Common myeloid progenitor, CD34-positive (primary cell): ENCODE data around the gene PUM1.

Source experiments
- CTCF ChIA-PET: fragments of 350-600 bp; sonication (Branson Sonifier 250); formaldehyde crosslinking; loops from one replicate; lab custom pipeline; 2021; ENCODE audit warnings: antibody characterized with exemption; lab: Charles Lee
- POLR2A ChIA-PET: fragments of 350-600 bp; sonication (Branson Sonifier 250); formaldehyde crosslinking; loops from one replicate; lab custom pipeline; 2021; ENCODE audit warnings: antibody characterized with exemption; lab: Charles Lee
- DNase-seq, 3 donors: peaks; one replicate each; pipeline versions ENCODE4 v3.0.0 to v3.0.0-alpha.2; 2013
- H3K27ac ChIP-seq, 2 experiments: 1 replicate in 1 of 2; 2 replicates in 1 of 2; pipeline ENCODE4 v1.7.0; 2013; ENCODE audit warnings: inconsistent platforms in 2 of 2, low read length in 2 of 2, mild to moderate bottlenecking in 2 of 2, low read depth in 1 of 2, moderate library complexity in 1 of 2; ENCODE audit not compliant: severe bottlenecking in 2 of 2, insufficient read depth in 1 of 2, poor library complexity in 1 of 2
- H3K27me3 ChIP-seq, 5 experiments: replicated peaks in 2 of 5; 1 replicate in 3 of 5; 2 replicates in 2 of 5; pipeline versions ENCODE4 v1.6.1 to v1.7.0; 2013; ENCODE audit warnings: low read length in 4 of 5, mild to moderate bottlenecking in 2 of 5, moderate library complexity in 2 of 5, inconsistent platforms in 1 of 5; ENCODE audit not compliant: insufficient read depth in 5 of 5, control insufficient read depth in 4 of 5
- H3K36me3 ChIP-seq, 4 experiments: 1 replicate in 2 of 4; 2 replicates in 2 of 4; pipeline versions ENCODE4 v1.6.1 to v1.7.0; 2013; ENCODE audit warnings: low read length in 3 of 4, control low read depth in 1 of 4, mild to moderate bottlenecking in 1 of 4; ENCODE audit not compliant: control insufficient read depth in 4 of 4, insufficient read depth in 4 of 4
- H3K4me1 ChIP-seq, 4 experiments: 1 replicate in 3 of 4; 2 replicates in 1 of 4; pipeline versions ENCODE4 v1.6.1 to v1.7.1; 2013; ENCODE audit warnings: low read length in 3 of 4, mild to moderate bottlenecking in 3 of 4, control low read depth in 1 of 4, inconsistent platforms in 1 of 4, moderate library complexity in 1 of 4; ENCODE audit not compliant: control insufficient read depth in 4 of 4, insufficient read depth in 4 of 4; ENCODE audit errors: control extremely low read depth in 1 of 4
- H3K4me3 ChIP-seq, 7 experiments: 1 replicate in 4 of 7; 2 replicates in 3 of 7; pipeline versions ENCODE4 v1.5.1 to v1.7.0; 2013; ENCODE audit warnings: mild to moderate bottlenecking in 7 of 7, low read length in 6 of 7, moderate library complexity in 6 of 7, inconsistent platforms in 2 of 7, low read depth in 2 of 7, control low read depth in 1 of 7; ENCODE audit not compliant: insufficient read depth in 4 of 7, control insufficient read depth in 1 of 7; ENCODE audit errors: extremely low read depth in 1 of 7
- H3K9me3 ChIP-seq, 5 experiments: 1 replicate in 4 of 5; 2 replicates in 1 of 5; pipeline versions ENCODE4 v1.6.1 to v1.7.1; 2013; ENCODE audit warnings: low read length in 4 of 5, mild to moderate bottlenecking in 2 of 5, inconsistent platforms in 1 of 5, low read depth in 1 of 5, moderate library complexity in 1 of 5; ENCODE audit not compliant: control insufficient read depth in 4 of 5, insufficient read depth in 2 of 5; ENCODE audit errors: control extremely low read depth in 1 of 5
- WGBS: methylation state at CpG from one replicate; pipeline ENCODE4 v1.1.5; 2013; ENCODE audit not compliant: insufficient coverage; 5-methylcytosine and 5-hydroxymethylcytosine counted together

Gene PUM1

GRCh38 chr1:30919025-30919881, 146.3 kb downstream of the PUM1 start:
- DNase-seq: peak; percentile 95 to 99 (median 99)
- H3K27ac ChIP-seq: peak overlapping the region in 1 of 2 experiments; percentile 75
- WGBS: 21% methylated on average over 4 of the region's 10 CpGs
- POLR2A ChIA-PET: interaction anchor here (0.6 to 1.2 kb wide), 3 partner anchors 128 to 163 kb away, joined by 3 to 4 read pairs (median 4); no protein-coding TSS in a partner anchor
- H3K27me3 ChIP-seq: peaks cover 0 to 6% (median 2%) of the 10 kb centered on the region in 5 experiments
- CTCF ChIA-PET: interaction anchor here (0.5 to 3.4 kb wide), 12 partner anchors 9 to 385 kb away, joined by 3 to 26 read pairs (median 5); no protein-coding TSS in a partner anchor
- H3K4me1 ChIP-seq: peaks cover 0 to 28% (median 26%) of the 10 kb centered on the region in 4 experiments
- no peaks in the 10 kb centered on the region for H3K36me3 ChIP-seq
- H3K4me3 ChIP-seq: peak overlapping the region in 2 of 7 experiments; percentile 11 to 62
- H3K9me3 ChIP-seq: no peaks in the 10 kb centered on the region

- no peak for DNase-seq
- WGBS: 97% methylated on average over 8 of the region's 12 CpGs
- H3K4me3 ChIP-seq: no peak overlapping the region
- H3K36me3 ChIP-seq: no peaks in the 10 kb centered on the region
- H3K4me1 ChIP-seq: peaks cover 0 to 48% (median 39%) of the 10 kb centered on the region in 4 experiments
- POLR2A ChIA-PET: interaction anchor here (0.6 kb wide), 1 partner anchor 39 kb away, joined by 3 read pairs; no protein-coding TSS in a partner anchor
- H3K27me3 ChIP-seq: peaks cover 0 to 6% (median 2%) of the 10 kb centered on the region in 5 experiments
- CTCF ChIA-PET: interaction anchor here (1.6 to 8.4 kb wide), 5 partner anchors 12 to 197 kb away, joined by 3 to 252 read pairs (median 13); no protein-coding TSS in a partner anchor
- no peaks in the 10 kb centered on the region for H3K9me3 ChIP-seq
- no peak overlapping the region for H3K27ac ChIP-seq
Observed at GRCh38 chr1:30916296-30916695, 149.2 kb downstream of the PUM1 start.

- Histone ChIP-seq H3K27ac (no peak overlapping the region), H3K27me3 (peaks cover 0 to 10% (median 6%) of the 10 kb centered on the region in 5 experiments), H3K36me3 (no peaks in the 10 kb centered on the region), H3K9me3 (no peaks in the 10 kb centered on the region), H3K4me3 (no peak overlapping the region), H3K4me1 (peaks cover 0 to 48% (median 39%) of the 10 kb centered on the region in 4 experiments)
- ChIA-PET CTCF (interaction anchor here (0.6 to 8.4 kb wide), 7 partner anchors 11 to 196 kb away, joined by 3 to 252 read pairs (median 13); no protein-coding TSS in a partner anchor), POLR2A (interaction anchor here (0.6 kb wide), 1 partner anchor 40 kb away, joined by 3 read pairs; no protein-coding TSS in a partner anchor)
- no peak for DNase-seq
- 94% methylated on average over 13 of the region's 13 CpGs for WGBS
Observed at GRCh38 chr1:30915491-30916230, 149.9 kb downstream of the PUM1 start.

GRCh38 chr1:30914931-30915330, 150.6 kb downstream of the PUM1 start:
- H3K36me3 ChIP-seq: no peaks in the 10 kb centered on the region
- no peak for DNase-seq
- H3K9me3 ChIP-seq: no peaks in the 10 kb centered on the region
- POLR2A ChIA-PET: no interaction called here
- H3K27ac ChIP-seq: no peak overlapping the region
- H3K4me1 ChIP-seq: peaks cover 0 to 46% (median 37%) of the 10 kb centered on the region in 4 experiments
- CTCF ChIA-PET: interaction anchor here (1.6 to 8.4 kb wide), 7 partner anchors 10 to 196 kb away, joined by 3 to 252 read pairs (median 33); no protein-coding TSS in a partner anchor
- H3K27me3 ChIP-seq: peaks cover 0 to 15% (median 11%) of the 10 kb centered on the region in 5 experiments
- H3K4me3 ChIP-seq: no peak overlapping the region
- WGBS: 100% methylated on average over 2 of the region's 4 CpGs

GRCh38 chr1:30914587-30914922, 151.0 kb downstream of the PUM1 start:
- peaks cover 0 to 18% (median 14%) of the 10 kb centered on the region in 5 experiments for H3K27me3 ChIP-seq
- ChIA-PET CTCF (interaction anchor here (0.9 to 8.4 kb wide), 8 partner anchors 10 to 195 kb away, joined by 3 to 252 read pairs (median 23); no protein-coding TSS in a partner anchor), POLR2A (no interaction called here)
- no peak overlapping the region for H3K4me3 ChIP-seq
- 100% methylated on average over 2 of the region's 3 CpGs for WGBS
- DNase-seq: no peak
- H3K36me3 ChIP-seq: no peaks in the 10 kb centered on the region
- no peak overlapping the region for H3K27ac ChIP-seq
- H3K9me3 ChIP-seq: no peaks in the 10 kb centered on the region
- H3K4me1 ChIP-seq: peaks cover 0 to 42% (median 33%) of the 10 kb centered on the region in 4 experiments

- H3K4me1 ChIP-seq: peaks cover 0 to 31% (median 21%) of the 10 kb centered on the region in 4 experiments
- 80% methylated on average over 6 of the region's 10 CpGs for WGBS
- no peak overlapping the region for H3K27ac ChIP-seq
- peak in 2 of 3 donors; percentile 31 to 42 for DNase-seq
- ChIA-PET POLR2A (interaction anchor here (1.7 kb wide), 1 partner anchor 194 kb away, joined by 4 read pairs; no protein-coding TSS in a partner anchor), CTCF (interaction anchor here (0.7 to 8.4 kb wide), 21 partner anchors 9 to 304 kb away, joined by 3 to 252 read pairs (median 7); partner anchors contain the start of gene MATN1)
- no peaks in the 10 kb centered on the region for H3K36me3 ChIP-seq
- H3K27me3 ChIP-seq: peaks cover 0 to 26% (median 20%) of the 10 kb centered on the region in 5 experiments
- H3K4me3 ChIP-seq: peak overlapping the region in 2 of 7 experiments; percentile 7 to 10
- no peaks in the 10 kb centered on the region for H3K9me3 ChIP-seq
Observed at GRCh38 chr1:30912913-30913652, 152.4 kb downstream of the PUM1 start.
